Bronchial epithelial cell (primary cell): ENCODE results near the gene CEP170. TPM values are rescaled to one million over a fixed set of nuclear protein-coding genes. Genes with fewer than 3 reads are reported as not detected.
A peak's percentile ranks its signal among the peaks of the same experiment; 100 is the strongest.

ENCODE experiments used
- DNase-seq: peaks from one replicate; pipeline ENCODE4 v3.0.0-alpha.2; 2010; ENCODE audit warnings: low read depth
- FAIRE-seq: peaks from 2 replicates; lab custom pipeline; 2011; peaks lifted over from hg19 to GRCh38; lab: Jason Lieb, UNC
- H3K27me3 ChIP-seq: 2 replicates; pipeline ENCODE4 v1.5.1; 2011; ENCODE audit warnings: low read length; ENCODE audit not compliant: control insufficient read depth, insufficient read depth
- H3K36me3 ChIP-seq: 2 replicates; pipeline ENCODE4 v1.5.1; 2011; ENCODE audit warnings: low read length; ENCODE audit not compliant: control insufficient read depth, insufficient read depth
- H3K4me3 ChIP-seq: 2 replicates; pipeline ENCODE4 v1.5.1; 2011; ENCODE audit warnings: mild to moderate bottlenecking, low read depth, low read length, control low read depth
- CTCF ChIP-seq: IDR thresholded peaks from 2 replicates; pipeline ENCODE4 v1.5.1; 2011; ENCODE audit warnings: mild to moderate bottlenecking, moderate library complexity, low read length, control low read depth, inconsistent platforms; ENCODE audit not compliant: insufficient read depth, severe bottlenecking
- total RNA-seq: library from RNA; depleted of rRNA; stranded (reverse); fragments of >200 nt; gene quantifications from 2 replicates; pipeline ENCODE4 v1.2.1, GENCODE V29; 2014

CEP170 gene
- total RNA-seq, 1 donor from 2014 or later: 21.6 TPM

- no peak for TF ChIP-seq CTCF
- no peaks in the 10 kb centered on the region for H3K27me3 ChIP-seq
- FAIRE-seq (no peak), DNase-seq (no peak)
- no peak overlapping the region for H3K4me3 ChIP-seq
- no peaks in the 10 kb centered on the region for H3K36me3 ChIP-seq
Observed at GRCh38 chr1:243292117-243292516, 37.0 kb upstream of the CEP170 start.

- no peak for TF ChIP-seq CTCF
- no peak for DNase-seq
- no peaks in the 10 kb centered on the region for H3K36me3 ChIP-seq
- no peaks in the 10 kb centered on the region for H3K27me3 ChIP-seq
- H3K4me3 ChIP-seq: no peak overlapping the region
- no peak for FAIRE-seq
Observed at GRCh38 chr1:243291292-243291691, 36.2 kb upstream of the CEP170 start.

GRCh38 chr1:243288062-243288461 is 33.0 kb upstream of the CEP170 start:
- no peaks in the 10 kb centered on the region for H3K27me3 ChIP-seq
- no peak overlapping the region for H3K4me3 ChIP-seq
- TF ChIP-seq CTCF: no peak
- DNase-seq (no peak), FAIRE-seq (no peak)
- H3K36me3 ChIP-seq: no peaks in the 10 kb centered on the region

GRCh38 chr1:243287652-243288051 is 32.6 kb upstream of the CEP170 start:
- no peak for FAIRE-seq
- H3K36me3 ChIP-seq: no peaks in the 10 kb centered on the region
- no peaks in the 10 kb centered on the region for H3K27me3 ChIP-seq
- TF ChIP-seq CTCF: no peak
- no peak overlapping the region for H3K4me3 ChIP-seq
- peak; percentile 95 for DNase-seq

- no peak for DNase-seq
- TF ChIP-seq CTCF: no peak
- Histone ChIP-seq H3K36me3 (no peaks in the 10 kb centered on the region), H3K4me3 (no peak overlapping the region), H3K27me3 (no peaks in the 10 kb centered on the region)
- no peak for FAIRE-seq
Observed at GRCh38 chr1:243287123-243287460, 32.0 kb upstream of the CEP170 start.

- Histone ChIP-seq H3K27me3 (no peaks in the 10 kb centered on the region), H3K36me3 (no peaks in the 10 kb centered on the region), H3K4me3 (no peak overlapping the region)
- TF ChIP-seq CTCF: no peak
- FAIRE-seq (no peak), DNase-seq (peak; percentile 27)
Observed at GRCh38 chr1:243286409-243287122, 31.5 kb upstream of the CEP170 start.
